KMS-11 (cell line): ENCODE measurements around the gene ZNF83.

Experiments used
- H2AFZ ChIP-seq: fragments of 200-600 bp; sonication (generic); 2 replicates; pipeline ENCODE4 v1.6.1; 2016; ENCODE audit warnings: antibody characterized with exemption, mixed run types, low read depth
- H3K27ac ChIP-seq: fragments of 200-600 bp; sonication (generic); 2 replicates; pipeline ENCODE4 v1.6.1; 2016; ENCODE audit warnings: mild to moderate bottlenecking, mixed run types
- H3K27me3 ChIP-seq: fragments of 200-600 bp; sonication (generic); 2 replicates; pipeline ENCODE4 v1.6.1; 2017; ENCODE audit warnings: mild to moderate bottlenecking, low read depth, mixed run types, moderate library complexity; ENCODE audit not compliant: insufficient read depth
- H3K36me3 ChIP-seq: fragments of 200-600 bp; sonication (generic); 2 replicates; pipeline ENCODE4 v1.6.1; 2017; ENCODE audit warnings: mild to moderate bottlenecking, mixed run types; ENCODE audit not compliant: insufficient read depth
- H3K4me1 ChIP-seq: fragments of 200-600 bp; sonication (generic); 2 replicates; pipeline ENCODE4 v1.6.1; 2016; ENCODE audit warnings: mild to moderate bottlenecking, low read depth, mixed run types; ENCODE audit not compliant: poor library complexity, severe bottlenecking
- H3K4me2 ChIP-seq: fragments of 200-600 bp; sonication (generic); 2 replicates; pipeline ENCODE4 v1.7.0; 2016; ENCODE audit warnings: mild to moderate bottlenecking, mixed run types
- H3K4me3 ChIP-seq: fragments of 200-600 bp; sonication (generic); IDR thresholded peaks from 2 replicates; pipeline ENCODE4 v1.6.1; 2017; ENCODE audit warnings: low read depth, low read length, mixed read lengths; ENCODE audit not compliant: insufficient read depth
- H3K79me2 ChIP-seq: fragments of 200-600 bp; sonication (generic); 2 replicates; pipeline ENCODE4 v1.6.1; 2016; ENCODE audit warnings: low read depth, mixed run types; ENCODE audit not compliant: insufficient read depth
- H3K9ac ChIP-seq: fragments of 200-600 bp; sonication (generic); 2 replicates; pipeline ENCODE4 v1.6.1; 2016; ENCODE audit warnings: mild to moderate bottlenecking, mixed run types
- H4K20me1 ChIP-seq: fragments of 200-600 bp; sonication (generic); 2 replicates; pipeline ENCODE4 v1.6.1; 2016; ENCODE audit warnings: mild to moderate bottlenecking, mixed run types; ENCODE audit not compliant: insufficient read depth
- CTCF ChIP-seq: fragments of 200-600 bp; sonication (generic); conservative IDR thresholded peaks from 2 replicates; pipeline ENCODE4 v1.6.1; 2017; ENCODE audit warnings: low read depth, mild to moderate bottlenecking, antibody characterized with exemption, low read length, moderate library complexity, mixed read lengths

ZNF83 gene

GRCh38 chr19:52648336-52649016 is 10.3 kb upstream of the ZNF83 start:
- Histone ChIP-seq H2AFZ (no peak overlapping the region), H3K27me3 (no peaks in the 10 kb centered on the region), H3K4me3 (no peak overlapping the region), H3K79me2 (no peaks in the 10 kb centered on the region), H3K36me3 (no peaks in the 10 kb centered on the region), H3K4me2 (no peak overlapping the region), H3K27ac (no peak overlapping the region), H4K20me1 (no peaks in the 10 kb centered on the region), H3K4me1 (no peaks in the 10 kb centered on the region), H3K9ac (no peak overlapping the region)
- no peak for TF ChIP-seq CTCF

DNA sequence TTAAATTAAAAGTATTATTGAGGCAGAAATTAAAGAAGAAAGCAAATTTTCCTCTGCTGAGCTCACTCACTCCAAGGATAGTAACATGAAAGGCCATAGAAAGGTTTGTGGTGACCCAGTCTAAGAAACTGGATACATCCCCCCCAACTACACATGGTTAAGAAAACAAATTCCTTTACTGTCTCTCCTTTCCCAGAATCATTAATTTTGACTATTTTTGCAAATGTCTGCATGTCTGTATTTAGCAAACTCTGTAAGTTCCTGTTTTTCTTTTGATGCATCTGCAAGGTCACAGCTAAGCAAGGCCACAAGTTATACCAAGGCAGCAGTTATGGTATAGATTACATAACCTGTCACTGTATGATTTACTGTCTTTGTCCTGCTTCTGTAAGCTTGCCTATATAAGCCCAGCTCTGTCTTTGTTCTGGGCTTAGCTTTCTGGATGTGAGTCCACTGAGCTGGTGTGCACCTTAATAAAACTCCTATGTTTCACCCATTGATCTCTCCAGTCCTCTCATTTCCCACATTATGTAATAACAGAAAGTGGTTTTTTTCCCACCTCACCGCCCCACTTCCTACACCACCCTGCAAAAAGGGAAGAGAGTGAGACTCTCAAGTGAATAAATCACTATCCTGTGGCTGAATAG is 8.5 kb upstream of the ZNF83 start:
- H3K36me3 ChIP-seq = no peaks in the 10 kb centered on the region

DNA sequence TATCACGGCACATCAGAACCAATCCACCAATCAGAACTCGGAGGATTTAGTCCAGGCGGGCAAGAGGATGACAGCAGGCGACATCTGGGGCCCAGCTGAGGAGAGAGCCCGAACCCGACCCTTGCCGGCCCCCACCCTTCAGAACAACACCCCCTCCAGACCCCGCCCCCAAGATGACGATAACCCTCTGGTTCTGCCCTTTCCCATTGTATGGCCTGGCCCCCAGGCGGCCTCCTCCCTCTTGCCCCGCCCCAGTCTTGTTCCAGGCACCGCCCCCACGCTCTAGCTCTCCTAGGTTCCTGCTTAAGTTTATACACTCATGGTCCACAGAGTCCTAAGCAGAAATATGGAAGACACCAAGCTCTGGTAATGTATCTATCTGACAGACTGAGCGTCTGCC is 2.8 kb upstream of the ZNF83 start:
- no peaks in the 10 kb centered on the region for H3K27me3 ChIP-seq
- H3K4me1 ChIP-seq = no peaks in the 10 kb centered on the region
- TF ChIP-seq CTCF = no peak
- no peak overlapping the region for H3K4me3 ChIP-seq
- H3K79me2 ChIP-seq = no peaks in the 10 kb centered on the region
- H3K27ac ChIP-seq = no peak overlapping the region
- no peak overlapping the region for H3K9ac ChIP-seq
- no peak overlapping the region for H2AFZ ChIP-seq
- no peaks in the 10 kb centered on the region for H3K36me3 ChIP-seq
- no peaks in the 10 kb centered on the region for H4K20me1 ChIP-seq
- H3K4me2 ChIP-seq = no peak overlapping the region

More for the DNA sequence above, 8.5 kb upstream of the ZNF83 start:
- Histone ChIP-seq H3K4me2 (no peak overlapping the region), H4K20me1 (no peaks in the 10 kb centered on the region), H3K9ac (no peak overlapping the region), H3K4me1 (no peaks in the 10 kb centered on the region), H3K4me3 (no peak overlapping the region), H3K27ac (no peak overlapping the region), H2AFZ (no peak overlapping the region), H3K79me2 (no peaks in the 10 kb centered on the region), H3K27me3 (no peaks in the 10 kb centered on the region)
- no peak for TF ChIP-seq CTCF

DNA sequence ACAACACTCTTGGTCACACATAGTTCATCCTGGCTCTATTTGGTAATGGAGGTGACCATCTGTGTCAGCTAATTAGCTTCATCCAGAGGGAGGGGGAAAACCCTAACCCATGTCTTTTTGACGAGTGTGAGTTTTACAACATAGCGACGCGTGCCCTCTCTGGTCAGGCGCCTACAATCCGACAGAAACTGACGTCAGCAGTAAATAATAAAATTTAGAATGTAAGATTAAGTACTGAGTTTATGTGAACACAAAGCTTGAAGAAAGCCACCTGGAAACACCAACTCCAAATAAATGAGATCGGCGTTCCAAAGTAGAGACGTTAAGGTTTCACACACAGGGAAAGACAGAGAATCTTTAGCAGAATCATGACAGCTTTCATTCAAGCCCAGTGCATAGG is 1.8 kb upstream of the ZNF83 start:
- H3K27ac ChIP-seq = no peak overlapping the region
- no peak for TF ChIP-seq CTCF
- H3K36me3 ChIP-seq = no peaks in the 10 kb centered on the region

More for the DNA sequence above, 1.8 kb upstream of the ZNF83 start:
- H3K9ac ChIP-seq = no peak overlapping the region
- H3K4me2 ChIP-seq = no peak overlapping the region
- H4K20me1 ChIP-seq = no peaks in the 10 kb centered on the region
- H3K4me1 ChIP-seq = no peaks in the 10 kb centered on the region
- no peak overlapping the region for H2AFZ ChIP-seq
- H3K4me3 ChIP-seq = no peak overlapping the region
- no peaks in the 10 kb centered on the region for H3K27me3 ChIP-seq
- no peaks in the 10 kb centered on the region for H3K79me2 ChIP-seq
